Activated naive CD8-positive, alpha-beta T cell treated with anti-CD3 and anti-CD28 coated beads, Interleukin-2, amount 10 ng/mL, durations not matched to agents 7 days and 5 days (primary cell): ENCODE results near the gene ELL. TPM values are rescaled to one million over a fixed set of nuclear protein-coding genes. Genes with fewer than 3 reads are reported as not detected.
"Not testable (repeated sequence)": the region's sequence is repeated elsewhere in the genome, so short reads cannot be mapped to it uniquely, and the experiment has no call there.

Source experiments
- ATAC-seq: fragments of 150-1000 bp; cut with Tn5 transposase; one replicate; pipeline ENCODE4 v1.10.0; 2021; ENCODE audit warnings: low read depth, moderate library complexity
- POLR2A ChIA-PET: fragments of 350-600 bp; sonication (Branson Sonifier 250); formaldehyde crosslinking; loops from one replicate; lab custom pipeline; 2021; ENCODE audit warnings: antibody characterized with exemption; lab: Charles Lee
- DNase-seq: peaks from one replicate; pipeline ENCODE4 v3.0.0; 2021
- H3K27ac Mint-ChIP-seq: one replicate; pipeline ENCODE4 v1.8.0; 2022; ENCODE audit warnings: mild to moderate bottlenecking, mixed read lengths
- H3K27me3 Mint-ChIP-seq: one replicate; pipeline ENCODE4 v1.8.0; 2022; ENCODE audit warnings: mild to moderate bottlenecking, moderate library complexity, mixed read lengths
- H3K36me3 Mint-ChIP-seq: one replicate; pipeline ENCODE4 v1.8.0; 2021; ENCODE audit warnings: mild to moderate bottlenecking, mixed read lengths
- H3K4me1 Mint-ChIP-seq: one replicate; pipeline ENCODE4 v1.8.0; 2021; ENCODE audit warnings: mixed read lengths
- H3K4me3 Mint-ChIP-seq: one replicate; pipeline ENCODE4 v1.8.0; 2022; ENCODE audit warnings: mild to moderate bottlenecking, moderate library complexity, mixed read lengths
- H3K9me3 Mint-ChIP-seq: one replicate; pipeline ENCODE4 v1.8.0; 2021; ENCODE audit warnings: mixed read lengths
- total RNA-seq, 2 experiments: library from RNA; stranded (reverse); gene quantifications; one replicate each; pipeline ENCODE4 v1.2.3, GENCODE V29; 2021

The ELL gene
- total RNA-seq, 2 experiments from 2014 or later: 28.5 to 31.2 TPM

DNA sequence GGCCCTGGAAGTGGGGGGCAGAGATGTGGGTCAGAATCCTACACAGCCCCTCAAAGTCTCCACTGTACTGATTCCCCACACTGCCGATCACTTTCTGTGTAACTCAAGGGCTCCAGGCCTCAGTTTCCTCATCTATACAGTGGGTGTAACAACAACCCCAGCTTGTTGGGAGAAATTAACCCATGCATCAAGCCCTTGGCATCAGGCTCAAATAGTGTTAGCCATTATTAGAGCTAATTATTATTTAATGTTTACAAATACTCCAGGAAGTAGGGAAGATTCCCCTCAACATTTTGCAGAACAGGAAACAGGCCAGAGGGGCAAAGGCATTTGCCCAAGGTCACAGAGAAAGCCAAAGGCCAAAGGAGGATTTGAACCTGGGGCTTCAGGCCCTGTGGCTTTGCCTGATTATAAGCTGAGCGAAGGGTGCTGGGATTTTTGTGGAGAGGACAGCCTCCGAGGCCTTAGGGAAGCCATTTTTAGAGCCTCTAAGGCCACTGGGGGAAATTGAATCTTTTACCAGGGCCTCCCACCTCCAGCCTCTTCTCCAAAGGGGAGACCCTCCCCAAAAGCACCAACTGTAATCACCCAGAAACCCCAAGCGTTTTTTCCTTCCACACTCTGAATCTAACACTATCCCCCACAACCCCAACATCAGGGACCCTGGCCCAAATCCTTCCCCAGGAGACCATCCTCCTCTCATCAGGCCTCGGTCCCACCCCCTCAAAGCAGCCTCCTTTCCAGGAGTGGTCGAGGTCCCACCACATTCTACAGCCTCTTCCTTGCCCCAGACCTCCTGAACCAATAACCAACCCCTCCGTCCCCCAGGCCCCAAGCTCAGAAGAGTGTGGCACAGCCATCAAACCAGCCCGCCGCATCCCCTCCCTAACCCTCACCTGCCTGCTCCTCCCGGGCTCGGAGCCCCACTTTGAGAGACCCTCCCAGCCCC is 20.4 kb upstream of the ELL start:
- POLR2A ChIA-PET: interaction anchor here (0.6 to 2.8 kb wide), 7 partner anchors 8 to 46 kb away, joined by 3 to 30 read pairs (median 3); partner anchors contain the start of genes ELL, KXD1 and REX1BD
- H3K4me3 Mint-ChIP-seq: peak overlapping the region; percentile 95
- no peaks in the 10 kb centered on the region for H3K9me3 Mint-ChIP-seq
- peaks cover 10% of the 10 kb centered on the region for H3K4me1 Mint-ChIP-seq
- H3K27me3 Mint-ChIP-seq: no peaks in the 10 kb centered on the region
- DNase-seq: peak; percentile 44
- H3K36me3 Mint-ChIP-seq: peaks cover 5% of the 10 kb centered on the region
- H3K27ac Mint-ChIP-seq: peak overlapping the region; percentile 95
- no peak for ATAC-seq

DNA sequence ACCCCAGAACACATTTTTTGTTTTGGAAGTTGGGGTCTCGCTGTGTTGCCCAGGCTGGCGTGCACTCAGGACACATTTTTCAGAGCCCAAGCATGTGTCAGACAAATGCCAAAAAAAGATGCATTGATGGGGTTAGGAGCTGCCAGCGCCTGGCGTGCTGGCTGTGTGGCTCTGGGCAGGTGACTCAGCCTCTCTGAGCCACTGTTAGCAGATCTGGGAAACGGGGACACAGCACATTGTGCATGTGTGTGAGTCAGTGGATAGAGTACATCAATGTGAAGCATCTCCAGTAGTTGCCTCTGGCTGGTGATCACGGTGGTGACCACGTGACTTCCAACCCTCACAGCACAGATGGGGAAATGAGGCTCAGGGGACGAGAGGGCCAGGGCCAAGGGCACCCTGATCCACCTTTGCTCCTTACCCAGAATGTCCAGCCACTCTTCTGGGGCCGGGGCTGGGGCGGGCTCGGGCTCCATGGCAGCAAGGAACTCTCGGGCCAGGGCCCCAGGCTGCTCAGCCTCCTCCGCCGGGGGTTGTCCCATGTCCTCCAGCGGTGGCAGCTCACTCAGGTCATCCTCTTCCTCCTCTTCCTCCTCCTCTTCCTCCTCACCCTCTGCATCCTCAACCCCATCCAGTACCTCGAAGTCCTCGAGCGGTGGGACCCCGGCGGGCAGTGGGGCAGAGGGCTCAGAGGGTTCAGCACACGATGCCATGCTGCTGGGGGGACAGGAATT is 19.6 kb upstream of the ELL start:
- DNase-seq (no peak), ATAC-seq (no peak)
- Mint-ChIP-seq H3K4me3 (peak overlapping the region; percentile 5), H3K27me3 (no peaks in the 10 kb centered on the region), H3K9me3 (no peaks in the 10 kb centered on the region), H3K36me3 (peaks cover 8% of the 10 kb centered on the region), H3K4me1 (peaks cover 10% of the 10 kb centered on the region), H3K27ac (peak overlapping the region; percentile 25)
- POLR2A ChIA-PET: interaction anchor here (1.6 kb wide), 1 partner anchor 16 kb away, joined by 13 read pairs; the partner anchor contains the start of gene KXD1

GRCh38 chr19:18540200-18540599 is 18.3 kb upstream of the ELL start:
- DNase-seq, H3K27me3 Mint-ChIP-seq, H3K27ac Mint-ChIP-seq, H3K9me3 Mint-ChIP-seq, H3K4me3 Mint-ChIP-seq, POLR2A ChIA-PET, ATAC-seq: not testable (repeated sequence)
- peaks cover 10% of the 10 kb centered on the region for H3K4me1 Mint-ChIP-seq
- H3K36me3 Mint-ChIP-seq: peaks cover 10% of the 10 kb centered on the region

DNA sequence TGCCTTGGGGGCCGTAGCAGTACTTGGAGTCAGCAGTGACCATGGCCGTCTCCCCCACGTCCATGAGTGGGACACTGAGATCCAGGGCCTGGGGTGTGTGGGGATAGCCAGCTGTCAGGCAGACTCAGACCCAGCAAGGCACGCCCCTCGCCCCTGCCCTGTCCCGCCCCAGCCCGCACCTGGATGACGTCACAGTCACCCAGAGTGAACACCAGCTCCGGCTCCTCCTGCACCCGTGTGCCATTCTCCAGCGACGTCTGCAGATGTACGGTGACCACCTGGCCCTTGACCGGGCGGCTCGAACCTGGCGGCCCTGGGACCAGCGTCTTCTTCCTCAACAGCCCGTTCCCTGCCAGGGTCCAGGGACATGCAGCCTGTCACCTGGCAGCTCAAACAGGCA is 17.5 kb upstream of the ELL start:
- peaks cover 8% of the 10 kb centered on the region for H3K4me1 Mint-ChIP-seq
- ATAC-seq (no peak), DNase-seq (no peak)
- H3K9me3 Mint-ChIP-seq: no peaks in the 10 kb centered on the region
- H3K36me3 Mint-ChIP-seq: peaks cover 11% of the 10 kb centered on the region
- POLR2A ChIA-PET: interaction anchor here (0.6 to 0.7 kb wide), 2 partner anchors 13 to 492 kb away, joined by 3 to 7 read pairs; no protein-coding TSS in a partner anchor
- H3K27ac Mint-ChIP-seq: no peak overlapping the region
- H3K4me3 Mint-ChIP-seq: no peak overlapping the region
- H3K27me3 Mint-ChIP-seq: no peaks in the 10 kb centered on the region

GRCh38 chr19:18538115-18538514 is 16.2 kb upstream of the ELL start:
- ATAC-seq: no peak
- H3K36me3 Mint-ChIP-seq: peaks cover 13% of the 10 kb centered on the region
- H3K27me3 Mint-ChIP-seq: no peaks in the 10 kb centered on the region
- H3K27ac Mint-ChIP-seq: no peak overlapping the region
- peaks cover 4% of the 10 kb centered on the region for H3K4me1 Mint-ChIP-seq
- POLR2A ChIA-PET: interaction anchor here (0.5 to 0.8 kb wide), 4 partner anchors 13 to 48 kb away, joined by 3 to 5 read pairs (median 3); no protein-coding TSS in a partner anchor
- no peak overlapping the region for H3K4me3 Mint-ChIP-seq
- DNase-seq: no peak
- H3K9me3 Mint-ChIP-seq: no peaks in the 10 kb centered on the region

DNA sequence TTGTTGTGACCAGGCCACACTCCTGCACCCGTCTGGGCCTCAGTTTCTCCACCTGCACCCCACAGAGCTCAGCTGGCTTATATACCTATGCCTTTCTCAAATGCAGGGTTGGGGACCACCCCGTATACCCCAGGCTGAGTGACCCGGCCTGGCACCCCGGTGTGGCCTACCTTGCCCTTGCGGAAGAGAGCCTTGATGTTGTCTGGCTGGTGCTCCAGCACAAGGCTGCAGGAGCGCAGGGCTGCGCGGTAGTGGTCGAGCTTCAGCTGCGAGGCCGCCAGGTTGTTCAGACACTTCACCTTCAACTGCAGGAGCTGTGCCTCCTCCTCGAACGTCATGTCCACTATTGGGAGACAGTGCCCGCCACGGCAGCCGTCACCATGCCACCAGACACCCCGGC is 15.6 kb upstream of the ELL start:
- POLR2A ChIA-PET: interaction anchor here (0.6 kb wide), 1 partner anchor 20 kb away, joined by 5 read pairs; no protein-coding TSS in a partner anchor

GRCh38 chr19:18536475-18536874 is 14.6 kb upstream of the ELL start:
- Mint-ChIP-seq H3K27ac (no peak overlapping the region), H3K36me3 (peaks cover 18% of the 10 kb centered on the region), H3K4me1 (peaks cover 2% of the 10 kb centered on the region), H3K9me3 (no peaks in the 10 kb centered on the region), H3K27me3 (no peaks in the 10 kb centered on the region), H3K4me3 (no peak overlapping the region)
- POLR2A ChIA-PET: no interaction called here
- no peak for DNase-seq
- ATAC-seq: no peak

More for the DNA sequence above, 15.6 kb upstream of the ELL start:
- H3K27ac Mint-ChIP-seq: no peak overlapping the region
- peaks cover 2% of the 10 kb centered on the region for H3K4me1 Mint-ChIP-seq
- ATAC-seq (no peak), DNase-seq (no peak)
- H3K27me3 Mint-ChIP-seq: no peaks in the 10 kb centered on the region
- no peaks in the 10 kb centered on the region for H3K9me3 Mint-ChIP-seq
- H3K36me3 Mint-ChIP-seq: peaks cover 15% of the 10 kb centered on the region
- no peak overlapping the region for H3K4me3 Mint-ChIP-seq

DNA sequence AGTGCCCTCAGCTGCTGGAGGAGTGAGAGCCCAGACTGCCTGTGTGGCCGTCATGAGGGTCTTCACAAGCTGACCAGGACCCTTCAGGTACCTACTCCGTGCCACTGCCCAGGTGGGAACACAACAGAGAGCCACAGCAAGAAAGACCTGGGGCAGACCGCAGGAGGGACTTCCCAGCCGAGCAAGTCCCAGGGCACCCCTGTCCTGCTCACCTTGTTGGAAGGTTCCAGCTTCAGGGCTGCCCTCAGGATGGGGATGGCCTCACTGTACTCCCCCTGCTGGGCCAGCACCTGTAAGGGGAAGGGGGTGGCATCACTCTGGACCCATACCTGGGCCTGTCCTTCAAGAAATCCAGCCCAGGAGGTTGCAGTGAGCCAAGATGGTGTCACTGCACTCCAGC is 11.2 kb upstream of the ELL start:
- H3K27ac Mint-ChIP-seq: no peak overlapping the region
- POLR2A ChIA-PET: interaction anchor here (1.1 to 1.7 kb wide), 2 partner anchors 15 to 55 kb away, joined by 3 read pairs; no protein-coding TSS in a partner anchor

DNA sequence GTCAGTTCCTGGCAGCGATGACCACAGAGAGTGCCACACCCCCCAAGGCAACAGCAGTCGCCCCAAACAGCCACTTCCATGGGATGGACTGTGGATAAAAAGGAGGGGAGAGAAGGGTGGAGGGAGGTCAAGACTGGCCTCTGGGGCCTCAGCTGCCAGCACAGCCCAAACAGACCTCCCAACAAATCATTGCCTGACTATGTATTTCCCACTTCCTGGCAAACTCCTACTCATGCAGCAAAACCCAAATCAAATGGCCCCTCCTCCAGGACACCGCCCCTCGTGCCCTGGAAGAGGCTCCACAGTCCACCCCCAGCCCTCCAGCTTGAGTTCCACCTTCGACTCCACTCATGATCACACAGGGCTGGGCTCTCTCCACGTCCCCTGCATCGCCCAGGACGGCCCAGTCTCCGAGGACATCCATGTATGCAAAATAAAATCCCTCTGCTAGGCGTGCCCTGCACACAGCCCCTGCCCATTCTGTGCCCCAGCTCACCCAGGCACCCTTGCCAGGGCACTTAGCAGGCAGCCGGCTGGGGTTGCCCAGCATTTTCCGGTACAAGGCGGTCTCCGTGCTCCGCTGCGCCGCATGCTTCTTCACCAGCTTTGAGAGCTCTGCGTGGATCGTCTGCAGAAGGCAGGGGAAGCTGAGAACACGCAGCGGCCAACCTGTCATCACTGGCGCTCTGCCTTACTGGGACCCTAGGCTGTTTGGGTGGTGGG is 10.5 kb upstream of the ELL start:
- Mint-ChIP-seq H3K9me3 (no peaks in the 10 kb centered on the region), H3K4me3 (no peak overlapping the region), H3K4me1 (no peaks in the 10 kb centered on the region), H3K36me3 (peaks cover 14% of the 10 kb centered on the region), H3K27ac (no peak overlapping the region), H3K27me3 (no peaks in the 10 kb centered on the region)
- DNase-seq (no peak), ATAC-seq (no peak)
- POLR2A ChIA-PET: interaction anchor here (1.1 to 1.7 kb wide), 4 partner anchors 9 to 56 kb away, joined by 3 to 7 read pairs (median 3); no protein-coding TSS in a partner anchor

More for the DNA sequence above, 11.2 kb upstream of the ELL start:
- Mint-ChIP-seq H3K4me3 (no peak overlapping the region), H3K4me1 (no peaks in the 10 kb centered on the region), H3K27me3 (no peaks in the 10 kb centered on the region), H3K36me3 (peaks cover 14% of the 10 kb centered on the region), H3K9me3 (no peaks in the 10 kb centered on the region)
- DNase-seq (no peak), ATAC-seq (no peak)

DNA sequence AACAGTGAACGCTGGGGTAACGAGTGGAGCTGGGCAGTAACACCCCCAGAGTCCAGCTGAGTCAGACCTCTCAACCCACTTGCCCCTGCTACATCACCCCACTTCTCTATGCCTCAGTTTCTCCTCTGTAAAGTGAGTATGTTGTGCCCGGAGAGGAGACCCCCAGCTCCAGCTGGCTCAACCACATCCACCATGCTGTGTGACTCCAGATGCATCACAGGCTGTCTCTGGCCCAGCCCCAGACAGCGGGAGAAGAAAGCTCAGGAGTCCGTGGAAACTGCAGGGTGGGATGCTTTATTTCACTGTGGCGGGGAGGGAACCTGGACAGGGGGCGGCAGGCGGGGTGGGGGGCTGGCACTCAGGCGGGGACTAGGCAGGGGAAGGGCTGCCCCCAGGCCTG is 9.6 kb upstream of the ELL start:
- Mint-ChIP-seq H3K4me3 (no peak overlapping the region), H3K27me3 (no peaks in the 10 kb centered on the region), H3K4me1 (no peaks in the 10 kb centered on the region), H3K27ac (no peak overlapping the region), H3K9me3 (no peaks in the 10 kb centered on the region), H3K36me3 (peaks cover 12% of the 10 kb centered on the region)
- POLR2A ChIA-PET: interaction anchor here (1.1 kb wide), 2 partner anchors 9 to 10 kb away, joined by 3 to 7 read pairs; no protein-coding TSS in a partner anchor
- ATAC-seq (no peak), DNase-seq (no peak)

GRCh38 chr19:18529782-18530181 is 7.9 kb upstream of the ELL start:
- ATAC-seq: no peak
- H3K4me3 Mint-ChIP-seq: no peak overlapping the region
- peaks cover 8% of the 10 kb centered on the region for H3K36me3 Mint-ChIP-seq
- no peaks in the 10 kb centered on the region for H3K27me3 Mint-ChIP-seq
- no peaks in the 10 kb centered on the region for H3K9me3 Mint-ChIP-seq
- DNase-seq: no peak
- H3K27ac Mint-ChIP-seq: no peak overlapping the region
- POLR2A ChIA-PET: interaction anchor here (0.6 to 1.8 kb wide), 3 partner anchors 42 to 240 kb away, joined by 3 to 5 read pairs (median 3); partner anchors contain the start of gene UBA52
- no peaks in the 10 kb centered on the region for H3K4me1 Mint-ChIP-seq

GRCh38 chr19:18526316-18526715 is 4.4 kb upstream of the ELL start:
- no peak overlapping the region for H3K4me3 Mint-ChIP-seq
- no peak overlapping the region for H3K27ac Mint-ChIP-seq
- no peaks in the 10 kb centered on the region for H3K27me3 Mint-ChIP-seq
- H3K4me1 Mint-ChIP-seq: peaks cover 1% of the 10 kb centered on the region
- H3K36me3 Mint-ChIP-seq: peaks cover 2% of the 10 kb centered on the region
- POLR2A ChIA-PET: interaction anchor here (0.6 to 0.9 kb wide), 2 partner anchors 13 to 16 kb away, joined by 3 to 7 read pairs; no protein-coding TSS in a partner anchor
- no peaks in the 10 kb centered on the region for H3K9me3 Mint-ChIP-seq
- no peak for DNase-seq
- ATAC-seq: no peak
